H1 (cell line): Measurements from ENCODE around the gene CKAP2L. TPM values are rescaled to one million over a fixed set of nuclear protein-coding genes. Genes with fewer than 3 reads are reported as not detected.

Source experiments
- CTCF ChIA-PET: fragments of 300-600 bp; sonication (Branson Sonifier 250); formaldehyde crosslinking; loops from one replicate; lab custom pipeline; 2021; ENCODE audit not compliant: partially characterized antibody; lab: Charles Lee
- POLR2A ChIA-PET: fragments of 300-600 bp; sonication (Branson Sonifier 250); formaldehyde crosslinking; loops from one replicate; lab custom pipeline; 2021; ENCODE audit warnings: inconsistent platforms; ENCODE audit not compliant: partially characterized antibody; lab: Charles Lee
- DNase-seq, 2 experiments: peaks; one replicate each; pipeline versions ENCODE4 v3.0.0 to v3.0.0-alpha.2; 2010 to 2022; ENCODE audit warnings: low spot score in 2 of 2, low read depth in 1 of 2, mixed read lengths in 1 of 2
- FAIRE-seq: peaks from 2 replicates; lab custom pipeline; 2011; peaks lifted over from hg19 to GRCh38; lab: Jason Lieb, UNC
- H2AFZ ChIP-seq: 2 replicates; pipeline ENCODE4 v1.8.1; 2012; ENCODE audit warnings: low read length, inconsistent platforms
- H2AK5ac ChIP-seq: 2 replicates; pipeline ENCODE4 v1.6.1; 2013; ENCODE audit warnings: low read depth, low read length
- H2BK120ac ChIP-seq: replicated peaks from 2 replicates; pipeline ENCODE3; 2013; ENCODE audit warnings: low read depth, low read length, inconsistent platforms
- H2BK12ac ChIP-seq: 2 replicates; pipeline ENCODE4 v1.6.1; 2013; ENCODE audit warnings: low read depth, low read length
- H2BK15ac ChIP-seq: 2 replicates; pipeline ENCODE4 v1.6.1; 2013; ENCODE audit warnings: low read length
- H2BK20ac ChIP-seq: 2 replicates; pipeline ENCODE4 v1.6.1; 2013; ENCODE audit warnings: low read length
- H2BK5ac ChIP-seq: 2 replicates; pipeline ENCODE4 v1.6.1; 2013; ENCODE audit warnings: low read depth, low read length
- H3K14ac ChIP-seq: 2 replicates; pipeline ENCODE4 v1.6.1; 2013; ENCODE audit warnings: inconsistent platforms; ENCODE audit not compliant: insufficient read length
- H3K18ac ChIP-seq: 2 replicates; pipeline ENCODE4 v1.6.1; 2013; ENCODE audit warnings: low read length; ENCODE audit errors: extremely low read depth
- H3K23ac ChIP-seq: 2 replicates; pipeline ENCODE4 v1.6.1; 2013; ENCODE audit warnings: inconsistent platforms; ENCODE audit not compliant: insufficient read length
- H3K23me2 ChIP-seq: 2 replicates; pipeline ENCODE4 v1.6.1; 2013; ENCODE audit warnings: low read depth, low read length
- H3K27ac ChIP-seq: 2 replicates; pipeline ENCODE4 v1.6.1; 2011; ENCODE audit warnings: low read depth, low read length, inconsistent platforms
- H3K27me3 ChIP-seq, 4 experiments: replicated peaks in 1 of 4; 1 replicate in 1 of 4; 2 replicates in 3 of 4; pipeline versions ENCODE4 v1.6.1 to v1.8.1; 2011 to 2013; ENCODE audit warnings: low read length in 3 of 4, mild to moderate bottlenecking in 3 of 4, inconsistent platforms in 2 of 4, mixed read lengths in 2 of 4, moderate library complexity in 1 of 4; ENCODE audit not compliant: control insufficient read depth in 3 of 4, insufficient read depth in 3 of 4; ENCODE audit errors: extremely low read depth in 1 of 4
- H3K36me3 ChIP-seq, 4 experiments: 2 replicates each; pipeline versions ENCODE4 v1.6.1 to v1.8.1; 2011 to 2013; ENCODE audit warnings: mild to moderate bottlenecking in 4 of 4, low read length in 3 of 4, moderate library complexity in 2 of 4, control low read depth in 1 of 4, inconsistent platforms in 1 of 4; ENCODE audit not compliant: insufficient read depth in 4 of 4, control insufficient read depth in 2 of 4
- H3K4ac ChIP-seq: replicated peaks from 2 replicates; pipeline ENCODE3; 2013; ENCODE audit warnings: low read length, low read depth, mixed read lengths, inconsistent platforms; ENCODE audit not compliant: insufficient read length
- H3K4me1 ChIP-seq, 4 experiments: replicated peaks in 1 of 4; 1 replicate in 1 of 4; 2 replicates in 3 of 4; pipeline versions ENCODE4 v1.6.1 to v1.8.1; 2011 to 2013; ENCODE audit warnings: low read length in 3 of 4, inconsistent platforms in 2 of 4, mixed read lengths in 1 of 4; ENCODE audit not compliant: insufficient read depth in 4 of 4, control insufficient read depth in 3 of 4
- H3K4me2 ChIP-seq, 2 experiments: 2 replicates each; pipeline versions ENCODE4 v1.6.1 to v1.8.1; 2011 to 2013; ENCODE audit warnings: low read depth in 2 of 2, low read length in 2 of 2, control low read depth in 1 of 2, inconsistent platforms in 1 of 2, mild to moderate bottlenecking in 1 of 2; ENCODE audit not compliant: insufficient read depth in 1 of 2
- H3K4me3 ChIP-seq, 4 experiments: fragments of 200-600, 300-600 bp in 1 of 4; sonication (generic), shearing (Covaris generic), sonication (Bioruptor Twin) in 1 of 4; 2 replicates each; pipeline versions ENCODE4 v1.5.1 to v1.8.1; 2011 to 2016; ENCODE audit warnings: low read length in 4 of 4, low read depth in 3 of 4, control low read depth in 2 of 4, inconsistent platforms in 2 of 4, mild to moderate bottlenecking in 2 of 4, mixed read lengths in 1 of 4, moderate library complexity in 1 of 4; ENCODE audit not compliant: insufficient read depth in 2 of 4; ENCODE audit errors: extremely low read depth in 1 of 4
- H3K56ac ChIP-seq: replicated peaks from 2 replicates; pipeline ENCODE3; 2013; ENCODE audit warnings: low read depth, mild to moderate bottlenecking, mixed read lengths, low read length, inconsistent platforms; ENCODE audit not compliant: insufficient read length
- H3K79me1 ChIP-seq: 2 replicates; pipeline ENCODE4 v1.6.1; 2013; ENCODE audit warnings: low read depth, low read length, control low read depth
- H3K79me2 ChIP-seq, 2 experiments: 2 replicates each; pipeline versions ENCODE4 v1.6.1 to v1.8.1; 2012 to 2013; ENCODE audit warnings: low read length in 2 of 2, mild to moderate bottlenecking in 2 of 2, inconsistent platforms in 1 of 2; ENCODE audit not compliant: insufficient read depth in 2 of 2, control insufficient read depth in 1 of 2
- H3K9ac ChIP-seq, 4 experiments: replicated peaks in 1 of 4; 1 replicate in 1 of 4; 2 replicates in 3 of 4; pipeline versions ENCODE4 v1.6.1 to v1.8.1; 2011 to 2013; ENCODE audit warnings: low read depth in 3 of 4, low read length in 3 of 4, control low read depth in 2 of 4, mild to moderate bottlenecking in 2 of 4, moderate library complexity in 2 of 4, inconsistent platforms in 1 of 4; ENCODE audit errors: extremely low read depth in 1 of 4
- H3K9me3 ChIP-seq, 2 experiments: 2 replicates each; pipeline versions ENCODE4 v1.6.1 to v1.8.1; 2012 to 2013; ENCODE audit warnings: mild to moderate bottlenecking in 2 of 2, moderate library complexity in 2 of 2, control low read depth in 1 of 2, inconsistent platforms in 1 of 2, low read depth in 1 of 2, low read length in 1 of 2, mixed read lengths in 1 of 2; ENCODE audit not compliant: insufficient read depth in 2 of 2
- H4K20me1 ChIP-seq, 2 experiments: replicated peaks in 1 of 2; 2 replicates each; pipeline versions ENCODE3 to v1.8.1; 2011 to 2013; ENCODE audit warnings: inconsistent platforms in 2 of 2, low read length in 2 of 2, mild to moderate bottlenecking in 1 of 2; ENCODE audit not compliant: insufficient read depth in 2 of 2, control insufficient read depth in 1 of 2
- H4K5ac ChIP-seq: 2 replicates; pipeline ENCODE4 v1.6.1; 2013; ENCODE audit warnings: low read length, low read depth, mixed read lengths, inconsistent platforms; ENCODE audit not compliant: insufficient read length
- H4K8ac ChIP-seq: 2 replicates; pipeline ENCODE4 v1.8.0; 2013; ENCODE audit warnings: mild to moderate bottlenecking, moderate library complexity, low read length, inconsistent platforms; ENCODE audit not compliant: insufficient read depth; ENCODE audit errors: extremely low read depth
- H4K91ac ChIP-seq: replicated peaks from 2 replicates; pipeline ENCODE3; 2013; ENCODE audit warnings: low read length, mixed read lengths, inconsistent platforms; ENCODE audit not compliant: insufficient read length
- CBX8 ChIP-seq: fragments of 300-800, 300-1000 bp; sonication (generic); IDR thresholded peaks from 2 replicates; pipeline ENCODE4 v1.7.1; 2016; ENCODE audit warnings: low read depth, low read length, borderline replicate concordance
- CEBPB ChIP-seq: IDR thresholded peaks from 2 replicates; pipeline ENCODE4 v1.6.1; 2012; ENCODE audit warnings: low read depth, low read length
- CHD1 ChIP-seq: IDR thresholded peaks from 2 replicates; pipeline ENCODE4 v1.6.1; 2012; ENCODE audit warnings: low read depth, low read length, improper control_type of control experiment
- GTF2F1 ChIP-seq: IDR thresholded peaks from 2 replicates; pipeline ENCODE4 v1.6.1; 2012; ENCODE audit warnings: low read depth, low read length, improper control_type of control experiment, borderline replicate concordance
- HDAC6 ChIP-seq: IDR thresholded peaks from one replicate; pipeline ENCODE4 v1.7.1; 2012; ENCODE audit warnings: low read depth, mild to moderate bottlenecking, inconsistent platforms, low read length, moderate library complexity
- JUN ChIP-seq: IDR thresholded peaks from 2 replicates; pipeline ENCODE4 v1.6.1; 2011; ENCODE audit warnings: low read depth, mild to moderate bottlenecking, improper control_type of control experiment, low read length
- JUND ChIP-seq: IDR thresholded peaks from 2 replicates; pipeline ENCODE4 v1.6.1; 2011; ENCODE audit warnings: mild to moderate bottlenecking, improper control_type of control experiment, low read length
- KDM5A ChIP-seq: fragments of 200-600 bp; IDR thresholded peaks from 2 replicates; pipeline ENCODE4 v1.7.1; 2012; ENCODE audit warnings: mild to moderate bottlenecking, low read length, inconsistent platforms, mixed read lengths
- POLR2AphosphoS5 ChIP-seq: IDR thresholded peaks from 2 replicates; pipeline ENCODE4 v1.6.1; 2011; ENCODE audit warnings: low read depth, low read length
- RAD21 ChIP-seq, 2 experiments: IDR thresholded peaks in 1 of 2; conservative IDR thresholded peaks in 1 of 2; 2 replicates each; pipeline ENCODE4 v1.6.1; 2011; ENCODE audit warnings: low read depth in 2 of 2, low read length in 2 of 2, improper control_type of control experiment in 1 of 2, inconsistent platforms in 1 of 2, mild to moderate bottlenecking in 1 of 2, moderate library complexity in 1 of 2
- RFX5 ChIP-seq: IDR thresholded peaks from 2 replicates; pipeline ENCODE4 v1.6.1; 2011; ENCODE audit warnings: low read depth, low read length, improper control_type of control experiment, borderline replicate concordance
- RXRA ChIP-seq: IDR thresholded peaks from 2 replicates; pipeline ENCODE4 v1.6.1; 2011; ENCODE audit warnings: low read depth, mild to moderate bottlenecking, low read length, moderate library complexity; ENCODE audit not compliant: insufficient read depth
- SP1 ChIP-seq: IDR thresholded peaks from 2 replicates; pipeline ENCODE4 v1.6.1; 2011; ENCODE audit warnings: low read depth, low read length
- SP2 ChIP-seq: IDR thresholded peaks from 2 replicates; pipeline ENCODE4 v1.6.1; 2012; ENCODE audit warnings: mild to moderate bottlenecking, low read length, inconsistent platforms
- TCF12 ChIP-seq: IDR thresholded peaks from 2 replicates; pipeline ENCODE4 v1.6.1; 2011; ENCODE audit warnings: low read depth, mild to moderate bottlenecking, low read length
- TEAD4 ChIP-seq: IDR thresholded peaks from 2 replicates; pipeline ENCODE4 v1.6.1; 2012; ENCODE audit warnings: low read depth, low read length, inconsistent platforms, mixed read lengths
- WGBS, 2 experiments: shearing (Covaris generic) in 1 of 2; methylation state at CpG; one replicate each; pipeline versions ENCODE4 v1.1.6 to v1.1.7; 2013 to 2015; ENCODE audit warnings: low lambda C conversion rate in 2 of 2, mixed read lengths in 2 of 2, inconsistent platforms in 1 of 2, low coverage in 1 of 2, missing lambda C conversion rate in 1 of 2; ENCODE audit not compliant: insufficient replicate concordance in 2 of 2, insufficient coverage in 1 of 2, insufficient read length in 1 of 2; ENCODE audit errors: extremely low coverage in 1 of 2, missing lambda C conversion rate in 1 of 2; 5-methylcytosine and 5-hydroxymethylcytosine counted together
- polyA plus RNA-seq, 7 experiments: library from polyadenylated mRNA; depleted of rRNA in 3 of 7; stranded (reverse) in 5 of 7; unstranded in 2 of 7; fragments of >200 nt in 5 of 7; fragments of 200-250 nt in 2 of 7; gene quantifications; 1 replicate in 5 of 7; 2 replicates in 1 of 7; 4 replicates in 1 of 7; pipeline versions ENCODE4 v1.2.1 to v1.2.3, GENCODE V29; 2011 to 2013; ENCODE audit warnings: missing spikeins in 2 of 7, mixed read lengths in 2 of 7
- total RNA-seq: library from RNA; stranded (reverse); fragmentation: NEBNext Ultra II Directional; extraction: Animal tissue kit (Norgen Biotek cat#: 25700); gene quantifications from 2 replicates; pipeline ENCODE4 v1.2.1, GENCODE V29; 2021

Gene CKAP2L
- total and polyA plus RNA-seq, 2 of the 8 experiments (the other 6 are each of a cell fraction or from before 2014, with no cell fraction given) = 2.5 to 20.7 TPM

- POLR2A ChIA-PET = no interaction called here
- Histone ChIP-seq H4K91ac (peak overlapping the region; percentile 3), H4K20me1 (no peaks in the 10 kb centered on the region), H3K4me1 (peaks cover 1 to 14% (median 7%) of the 10 kb centered on the region in 4 experiments; a peak in 6 of 7 replicates), H3K27me3 (no peaks in the 10 kb centered on the region), H2BK12ac (no peak overlapping the region), H3K79me2 (no peaks in the 10 kb centered on the region), H3K4me3 (no peak overlapping the region), H4K8ac (no peak overlapping the region), H3K23me2 (no peaks in the 10 kb centered on the region), H3K36me3 (no peaks in the 10 kb centered on the region), H3K18ac (no peak overlapping the region), H3K27ac (no peak overlapping the region), H3K9me3 (peaks cover 0 to 3% of the 10 kb centered on the region in 2 experiments; a peak in 1 of 4 replicates), H3K4me2 (no peak overlapping the region), H2BK120ac (no peak overlapping the region), H3K9ac (no peak overlapping the region), H2AFZ (no peak overlapping the region), H2BK20ac (peak overlapping the region; percentile 69; the same call in 1 of the 2 replicates), H3K79me1 (no peaks in the 10 kb centered on the region), H3K4ac (no peak overlapping the region), H3K23ac (no peak overlapping the region), H2AK5ac (no peak overlapping the region), H2BK5ac (no peak overlapping the region), H2BK15ac (no peak overlapping the region), H4K5ac (no peak overlapping the region), H3K56ac (no peak overlapping the region), H3K14ac (no peak overlapping the region)
- no peak for DNase-seq
- no peak for FAIRE-seq
- 100% methylated on average over 3 of the region's 3 CpGs; no CpG with 5 or more reads in 1 of the 2 experiments for WGBS, 2 experiments
- TF ChIP-seq JUND (no peak), GTF2F1 (no peak), HDAC6 (no peak), POLR2AphosphoS5 (no peak), TCF12 (no peak), RFX5 (no peak), RAD21 (IDR thresholded peaks at IDR 0.05 in 1 of 2, conservative IDR thresholded peaks at IDR 0.05 in 1 of 2; ENCODE audit: low read depth in 2 of 2, low read length in 2 of 2) (no peak), TEAD4 (no peak), CBX8 (no peak), JUN (no peak), KDM5A (no peak), CHD1 (no peak), RXRA (no peak), CEBPB (no peak), SP1 (no peak), SP2 (no peak)
- CTCF ChIA-PET = interaction anchor here (0.7 kb wide), 1 partner anchor 89 kb away, joined by 4 read pairs; no protein-coding TSS in a partner anchor
These were observed 24.2 kb upstream of the CKAP2L start for GRCh38 chr2:112788653-112789052.
